Liver (tissue), 3 donors: ENCODE measurements around the gene NUDT14.

Experiments
- EGR1 ChIP-seq, 2 donors: IDR thresholded peaks; 2 replicates each; pipeline ENCODE4 v1.6.1; 2016 to 2018; ENCODE audit warnings: antibody characterized with exemption in 2 of 2, low read depth in 2 of 2
- FOXA1 ChIP-seq: IDR thresholded peaks from 2 replicates; pipeline ENCODE4 v1.6.1; 2016; ENCODE audit warnings: antibody characterized with exemption
- GABPA ChIP-seq, 2 donors: IDR thresholded peaks in 1 of 2; conservative IDR thresholded peaks in 1 of 2; 2 replicates each; pipeline ENCODE4 v1.6.1; 2016; ENCODE audit warnings: antibody characterized with exemption in 2 of 2, mild to moderate bottlenecking in 1 of 2, moderate library complexity in 1 of 2
- HNF4G ChIP-seq: IDR thresholded peaks from 2 replicates; pipeline ENCODE4 v1.6.1; 2016; ENCODE audit warnings: antibody characterized with exemption
- JUND ChIP-seq, 2 donors: IDR thresholded peaks; 2 replicates each; pipeline ENCODE4 v1.6.1; 2016; ENCODE audit warnings: antibody characterized with exemption in 2 of 2
- RAD21 ChIP-seq, 2 donors: IDR thresholded peaks; 2 replicates each; pipeline ENCODE4 v1.6.1; 2016; ENCODE audit warnings: antibody characterized with exemption in 2 of 2, mild to moderate bottlenecking in 2 of 2
- SP1 ChIP-seq: IDR thresholded peaks from 2 replicates; pipeline ENCODE4 v1.6.1; 2018; ENCODE audit warnings: antibody characterized with exemption, mild to moderate bottlenecking
- TAF1 ChIP-seq: conservative IDR thresholded peaks from 2 replicates; pipeline ENCODE4 v1.6.1; 2016; ENCODE audit warnings: antibody characterized with exemption, mild to moderate bottlenecking
- YY1 ChIP-seq: IDR thresholded peaks from 2 replicates; pipeline ENCODE4 v1.6.1; 2016; ENCODE audit warnings: antibody characterized with exemption, mild to moderate bottlenecking
- TF ChIP-seq, protein P1 (sequence below): fragments of 150-350 bp; IDR thresholded peaks from 2 replicates; pipeline ENCODE4 v1.5.1; 2017; ENCODE audit warnings: improper control_type of control experiment, low read depth, low read length; ENCODE audit not compliant: missing input control
- TF ChIP-seq, protein P2 (sequence below): IDR thresholded peaks from 2 replicates; pipeline ENCODE4 v1.6.1; 2016; ENCODE audit warnings: antibody characterized with exemption
- TF ChIP-seq, protein P3 (sequence below): IDR thresholded peaks from 2 replicates; pipeline ENCODE4 v1.6.1; 2016; ENCODE audit warnings: antibody characterized with exemption
- TF ChIP-seq, protein P4 (sequence below): IDR thresholded peaks from 2 replicates; pipeline ENCODE4 v1.6.1; 2016; ENCODE audit warnings: antibody characterized with exemption, mild to moderate bottlenecking
- donor health status: healthy.
- donor health status: healthy.

DNA sequence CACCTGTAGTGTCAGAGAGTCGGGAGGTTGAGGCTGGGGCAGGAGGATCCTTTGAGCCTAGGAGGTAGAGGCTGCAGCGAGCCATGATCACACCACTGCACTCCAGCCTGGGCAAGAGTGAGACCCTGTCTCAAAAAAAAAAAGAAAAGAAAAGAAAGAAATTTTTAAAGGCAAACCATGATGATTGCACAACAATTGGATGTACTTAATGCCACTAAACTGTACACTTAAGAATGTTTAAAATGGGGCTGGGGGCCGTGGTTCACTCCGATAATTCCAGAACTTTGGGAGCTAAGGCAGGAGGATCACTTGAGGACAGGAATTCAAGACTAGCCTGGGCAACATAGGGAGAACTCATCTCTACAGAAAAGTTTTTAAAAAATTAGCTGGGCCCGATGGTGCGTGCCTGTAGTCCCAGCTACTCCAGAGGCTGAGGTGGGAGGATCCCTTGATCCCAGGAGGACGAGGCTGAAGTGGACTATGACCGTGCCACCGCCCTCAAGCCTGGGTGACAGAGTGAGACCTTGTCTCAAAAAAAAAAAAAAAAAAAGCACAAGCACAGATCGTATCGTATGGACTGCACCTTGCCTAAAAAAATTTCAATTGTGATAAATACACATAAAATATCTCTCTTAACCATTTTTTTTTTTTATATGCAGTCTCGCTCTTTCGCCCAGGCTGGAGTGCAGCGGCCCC lies 45.3 kb downstream of the NUDT14 start:
- TF ChIP-seq, protein P1, sequence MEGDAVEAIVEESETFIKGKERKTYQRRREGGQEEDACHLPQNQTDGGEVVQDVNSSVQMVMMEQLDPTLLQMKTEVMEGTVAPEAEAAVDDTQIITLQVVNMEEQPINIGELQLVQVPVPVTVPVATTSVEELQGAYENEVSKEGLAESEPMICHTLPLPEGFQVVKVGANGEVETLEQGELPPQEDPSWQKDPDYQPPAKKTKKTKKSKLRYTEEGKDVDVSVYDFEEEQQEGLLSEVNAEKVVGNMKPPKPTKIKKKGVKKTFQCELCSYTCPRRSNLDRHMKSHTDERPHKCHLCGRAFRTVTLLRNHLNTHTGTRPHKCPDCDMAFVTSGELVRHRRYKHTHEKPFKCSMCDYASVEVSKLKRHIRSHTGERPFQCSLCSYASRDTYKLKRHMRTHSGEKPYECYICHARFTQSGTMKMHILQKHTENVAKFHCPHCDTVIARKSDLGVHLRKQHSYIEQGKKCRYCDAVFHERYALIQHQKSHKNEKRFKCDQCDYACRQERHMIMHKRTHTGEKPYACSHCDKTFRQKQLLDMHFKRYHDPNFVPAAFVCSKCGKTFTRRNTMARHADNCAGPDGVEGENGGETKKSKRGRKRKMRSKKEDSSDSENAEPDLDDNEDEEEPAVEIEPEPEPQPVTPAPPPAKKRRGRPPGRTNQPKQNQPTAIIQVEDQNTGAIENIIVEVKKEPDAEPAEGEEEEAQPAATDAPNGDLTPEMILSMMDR, result no peak
- TF ChIP-seq TAF1, result no peak
- no peak for TF ChIP-seq FOXA1
- TF ChIP-seq RAD21 (IDR thresholded peaks at IDR 0.05), result no peak
- no peak for TF ChIP-seq YY1
- TF ChIP-seq, protein P2, sequence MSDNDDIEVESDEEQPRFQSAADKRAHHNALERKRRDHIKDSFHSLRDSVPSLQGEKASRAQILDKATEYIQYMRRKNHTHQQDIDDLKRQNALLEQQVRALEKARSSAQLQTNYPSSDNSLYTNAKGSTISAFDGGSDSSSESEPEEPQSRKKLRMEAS, result no peak
- no peak for TF ChIP-seq JUND (IDR thresholded peaks at IDR 0.05)
- TF ChIP-seq, protein P3, sequence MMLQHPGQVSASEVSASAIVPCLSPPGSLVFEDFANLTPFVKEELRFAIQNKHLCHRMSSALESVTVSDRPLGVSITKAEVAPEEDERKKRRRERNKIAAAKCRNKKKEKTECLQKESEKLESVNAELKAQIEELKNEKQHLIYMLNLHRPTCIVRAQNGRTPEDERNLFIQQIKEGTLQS, result no peak
- TF ChIP-seq EGR1 (IDR thresholded peaks at IDR 0.05; ENCODE audit: low read depth in 2 of 2), result no peak
- TF ChIP-seq HNF4G, result no peak
- TF ChIP-seq, protein P4, sequence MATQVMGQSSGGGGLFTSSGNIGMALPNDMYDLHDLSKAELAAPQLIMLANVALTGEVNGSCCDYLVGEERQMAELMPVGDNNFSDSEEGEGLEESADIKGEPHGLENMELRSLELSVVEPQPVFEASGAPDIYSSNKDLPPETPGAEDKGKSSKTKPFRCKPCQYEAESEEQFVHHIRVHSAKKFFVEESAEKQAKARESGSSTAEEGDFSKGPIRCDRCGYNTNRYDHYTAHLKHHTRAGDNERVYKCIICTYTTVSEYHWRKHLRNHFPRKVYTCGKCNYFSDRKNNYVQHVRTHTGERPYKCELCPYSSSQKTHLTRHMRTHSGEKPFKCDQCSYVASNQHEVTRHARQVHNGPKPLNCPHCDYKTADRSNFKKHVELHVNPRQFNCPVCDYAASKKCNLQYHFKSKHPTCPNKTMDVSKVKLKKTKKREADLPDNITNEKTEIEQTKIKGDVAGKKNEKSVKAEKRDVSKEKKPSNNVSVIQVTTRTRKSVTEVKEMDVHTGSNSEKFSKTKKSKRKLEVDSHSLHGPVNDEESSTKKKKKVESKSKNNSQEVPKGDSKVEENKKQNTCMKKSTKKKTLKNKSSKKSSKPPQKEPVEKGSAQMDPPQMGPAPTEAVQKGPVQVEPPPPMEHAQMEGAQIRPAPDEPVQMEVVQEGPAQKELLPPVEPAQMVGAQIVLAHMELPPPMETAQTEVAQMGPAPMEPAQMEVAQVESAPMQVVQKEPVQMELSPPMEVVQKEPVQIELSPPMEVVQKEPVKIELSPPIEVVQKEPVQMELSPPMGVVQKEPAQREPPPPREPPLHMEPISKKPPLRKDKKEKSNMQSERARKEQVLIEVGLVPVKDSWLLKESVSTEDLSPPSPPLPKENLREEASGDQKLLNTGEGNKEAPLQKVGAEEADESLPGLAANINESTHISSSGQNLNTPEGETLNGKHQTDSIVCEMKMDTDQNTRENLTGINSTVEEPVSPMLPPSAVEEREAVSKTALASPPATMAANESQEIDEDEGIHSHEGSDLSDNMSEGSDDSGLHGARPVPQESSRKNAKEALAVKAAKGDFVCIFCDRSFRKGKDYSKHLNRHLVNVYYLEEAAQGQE, result no peak
- no peak for TF ChIP-seq SP1
- TF ChIP-seq GABPA (IDR thresholded peaks at IDR 0.05 in 1 of 2, conservative IDR thresholded peaks at IDR 0.05 in 1 of 2), result no peak
